Measurements from ENCODE around the gene RMC1. TPM values are rescaled to one million over a fixed set of nuclear protein-coding genes. Genes with fewer than 3 reads are reported as not detected.
"Not testable (repeated sequence)": the region's sequence is repeated elsewhere in the genome, so short reads cannot be mapped to it uniquely, and the experiment has no call there.

The RMC1 gene
- total and polyA plus RNA-seq, 8 donors: 7.7 to 31.9 (median 10.7) TPM

- TF ChIP-seq, protein P1, sequence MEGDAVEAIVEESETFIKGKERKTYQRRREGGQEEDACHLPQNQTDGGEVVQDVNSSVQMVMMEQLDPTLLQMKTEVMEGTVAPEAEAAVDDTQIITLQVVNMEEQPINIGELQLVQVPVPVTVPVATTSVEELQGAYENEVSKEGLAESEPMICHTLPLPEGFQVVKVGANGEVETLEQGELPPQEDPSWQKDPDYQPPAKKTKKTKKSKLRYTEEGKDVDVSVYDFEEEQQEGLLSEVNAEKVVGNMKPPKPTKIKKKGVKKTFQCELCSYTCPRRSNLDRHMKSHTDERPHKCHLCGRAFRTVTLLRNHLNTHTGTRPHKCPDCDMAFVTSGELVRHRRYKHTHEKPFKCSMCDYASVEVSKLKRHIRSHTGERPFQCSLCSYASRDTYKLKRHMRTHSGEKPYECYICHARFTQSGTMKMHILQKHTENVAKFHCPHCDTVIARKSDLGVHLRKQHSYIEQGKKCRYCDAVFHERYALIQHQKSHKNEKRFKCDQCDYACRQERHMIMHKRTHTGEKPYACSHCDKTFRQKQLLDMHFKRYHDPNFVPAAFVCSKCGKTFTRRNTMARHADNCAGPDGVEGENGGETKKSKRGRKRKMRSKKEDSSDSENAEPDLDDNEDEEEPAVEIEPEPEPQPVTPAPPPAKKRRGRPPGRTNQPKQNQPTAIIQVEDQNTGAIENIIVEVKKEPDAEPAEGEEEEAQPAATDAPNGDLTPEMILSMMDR (IDR thresholded peaks at IDR 0.05): no peak
- no peak for FAIRE-seq
- 61 to 62% methylated on average over 7 of the region's 7 CpGs for WGBS, 2 donors
- Histone ChIP-seq H3K27me3 (no peaks in the 10 kb centered on the region), H3K4me1 (peaks cover 0 to 6% (median 5%) of the 10 kb centered on the region in 3 donors), H3K4me3 (no peak overlapping the region), H3K27ac (no peak overlapping the region), H3K9me3 (no peaks in the 10 kb centered on the region), H3K36me3 (peaks cover 0 to 15% (median 7%) of the 10 kb centered on the region in 3 donors)
- no peak for DNase-seq
- ATAC-seq: peak in 2 of 4 donors; percentile 32 to 35
- intact Hi-C loops (cut with DNase I): no loop called here
These were observed 17.9 kb upstream of the RMC1 start for GRCh38 chr18:23485386-23485785.

GRCh38 chr18:23487738-23488570 is 15.4 kb upstream of the RMC1 start:
- peak overlapping the region in 2 of 4 donors; percentile 44 to 64 for H3K27ac ChIP-seq

GRCh38 chr18:23489586-23489985 is 13.7 kb upstream of the RMC1 start:
- not testable (repeated sequence) for H3K4me1 ChIP-seq

More at GRCh38 chr18:23487738-23488570, 15.4 kb upstream of the RMC1 start:
- Histone ChIP-seq H3K4me1 (peaks cover 0 to 6% (median 5%) of the 10 kb centered on the region in 3 donors), H3K4me3 (peak overlapping the region in 1 of 4 donors; percentile 21), H3K27me3 (no peaks in the 10 kb centered on the region), H3K36me3 (no peaks in the 10 kb centered on the region), H3K9me3 (no peaks in the 10 kb centered on the region)
- FAIRE-seq (peak; percentile 43), DNase-seq (no peak), ATAC-seq (peak; percentile 56 to 88 (median 76))
- intact Hi-C loops (cut with DNase I): no loop called here
- TF ChIP-seq, protein P1 (IDR thresholded peaks at IDR 0.05): no peak
- 49 to 58% methylated on average over 14 of the region's 14 CpGs for WGBS, 2 donors

GRCh38 chr18:23493654-23494053 is 9.7 kb upstream of the RMC1 start:
- no peak overlapping the region for H3K27ac ChIP-seq
- intact Hi-C loops (cut with DNase I): no loop called here
- FAIRE-seq: no peak
- no peaks in the 10 kb centered on the region for H3K4me1 ChIP-seq
- DNase-seq: no peak
- no peaks in the 10 kb centered on the region for H3K36me3 ChIP-seq
- no peaks in the 10 kb centered on the region for H3K27me3 ChIP-seq
- no peaks in the 10 kb centered on the region for H3K9me3 ChIP-seq
- H3K4me3 ChIP-seq: no peak overlapping the region
- no peak for ATAC-seq
- TF ChIP-seq, protein P1 (IDR thresholded peaks at IDR 0.05): no peak
- WGBS, 2 donors: 73 to 81% methylated on average over 1 of the region's 1 CpG

More at GRCh38 chr18:23489586-23489985, 13.7 kb upstream of the RMC1 start:
- H3K36me3 ChIP-seq; H3K9me3 ChIP-seq; DNase-seq; H3K27ac ChIP-seq; H3K27me3 ChIP-seq; H3K4me3 ChIP-seq; ATAC-seq; intact Hi-C loops (cut with DNase I); FAIRE-seq: not testable (repeated sequence)
- WGBS, 2 donors: 78 to 94% methylated on average over 5 of the region's 5 CpGs

- DNase-seq (no peak), FAIRE-seq (no peak), ATAC-seq (no peak)
- no peaks in the 10 kb centered on the region for H3K9me3 ChIP-seq
- TF ChIP-seq, protein P1 (IDR thresholded peaks at IDR 0.05): no peak
- intact Hi-C loops (cut with DNase I): no loop called here
- H3K4me1 ChIP-seq: no peaks in the 10 kb centered on the region
- no peak overlapping the region for H3K4me3 ChIP-seq
- H3K27ac ChIP-seq: no peak overlapping the region
- no peaks in the 10 kb centered on the region for H3K27me3 ChIP-seq
- H3K36me3 ChIP-seq: no peaks in the 10 kb centered on the region
- WGBS, 2 donors: 76 to 81% methylated on average over 1 of the region's 1 CpG
These were observed 8.3 kb upstream of the RMC1 start for GRCh38 chr18:23494992-23495391.
